OCI-LY1 (cell line): ENCODE measurements around the gene UIMC1.

ENCODE experiments used
- H2AFZ ChIP-seq: fragments of 200-600 bp; sonication (generic), shearing (Covaris generic); 2 replicates; pipeline ENCODE4 v1.6.0; 2014; ENCODE audit warnings: antibody characterized with exemption, mild to moderate bottlenecking, low read length
- H3F3A ChIP-seq: fragments of 200-600 bp; sonication (generic), shearing (Covaris generic); 2 replicates; pipeline ENCODE4 v1.6.0; 2014; ENCODE audit warnings: mild to moderate bottlenecking, antibody characterized with exemption, low read length, moderate library complexity; ENCODE audit not compliant: insufficient read depth
- H3K27ac ChIP-seq: fragments of 200-600 bp; sonication (generic); 2 replicates; pipeline ENCODE4 v1.5.1; 2014; ENCODE audit warnings: low read length, mixed run types, mild to moderate bottlenecking, low read depth; ENCODE audit not compliant: poor library complexity, severe bottlenecking
- H3K27me3 ChIP-seq: fragments of 200-600 bp; sonication (generic); 2 replicates; pipeline ENCODE4 v1.6.0; 2014; ENCODE audit warnings: antibody characterized with exemption, mild to moderate bottlenecking, low read length, moderate library complexity; ENCODE audit not compliant: insufficient read depth
- H3K36me3 ChIP-seq: fragments of 200-600 bp; sonication (generic); 2 replicates; pipeline ENCODE4 v1.6.1; 2014; ENCODE audit warnings: mild to moderate bottlenecking, antibody characterized with exemption, low read length, moderate library complexity, mixed read lengths; ENCODE audit not compliant: insufficient read depth
- H3K4me1 ChIP-seq: fragments of 200-600 bp; sonication (generic); 2 replicates; pipeline ENCODE4 v1.5.1; 2014; ENCODE audit warnings: mild to moderate bottlenecking, low read length, moderate library complexity; ENCODE audit not compliant: insufficient read depth, severe bottlenecking
- H3K4me2 ChIP-seq: fragments of 200-600 bp; sonication (generic), shearing (Covaris generic); 2 replicates; pipeline ENCODE4 v1.6.1; 2014; ENCODE audit warnings: low read length
- H3K4me3 ChIP-seq: fragments of 200-600 bp; sonication (generic); 2 replicates; pipeline ENCODE4 v1.5.1; 2014; ENCODE audit warnings: low read length, low read depth, mild to moderate bottlenecking, mixed read lengths; ENCODE audit not compliant: poor library complexity, severe bottlenecking
- H3K79me2 ChIP-seq: fragments of 200-600 bp; shearing (Covaris generic); 2 replicates; pipeline ENCODE4 v1.6.1; 2016; ENCODE audit warnings: mixed run types, low read length, mixed read lengths; ENCODE audit not compliant: insufficient read depth
- H3K9ac ChIP-seq: fragments of 200-600 bp; sonication (generic), shearing (Covaris generic); 2 replicates; pipeline ENCODE4 v1.6.1; 2014; ENCODE audit warnings: mild to moderate bottlenecking, low read length, mixed read lengths
- H3K9me2 ChIP-seq: fragments of 200-600 bp; sonication (generic), shearing (Covaris generic); 2 replicates; pipeline ENCODE4 v1.6.1; 2014; ENCODE audit warnings: low read depth, mild to moderate bottlenecking, low read length, mixed read lengths
- H3K9me3 ChIP-seq: fragments of 200-600 bp; shearing (Covaris generic); 2 replicates; pipeline ENCODE4 v1.6.1; 2014; ENCODE audit warnings: low read length, mixed read lengths
- H4K20me1 ChIP-seq: fragments of 200-600 bp; sonication (generic), shearing (Covaris generic); 2 replicates; pipeline ENCODE4 v1.6.0; 2016; ENCODE audit warnings: mild to moderate bottlenecking, low read length; ENCODE audit not compliant: insufficient read depth
- EZH2 ChIP-seq: fragments of 200-600 bp; sonication (generic), shearing (Covaris generic); IDR thresholded peaks from 2 replicates; pipeline ENCODE4 v1.8.0; 2017; ENCODE audit warnings: borderline replicate concordance, mixed run types, mild to moderate bottlenecking, antibody characterized with exemption, low read length, moderate library complexity, mixed read lengths
- TF ChIP-seq, protein P1 (sequence below): fragments of 200-600 bp; sonication (generic), shearing (Covaris generic); IDR thresholded peaks from 2 replicates; pipeline ENCODE4 v1.5.1; 2017; ENCODE audit warnings: mild to moderate bottlenecking, antibody characterized with exemption, low read length, moderate library complexity, mixed read lengths

UIMC1 gene

DNA sequence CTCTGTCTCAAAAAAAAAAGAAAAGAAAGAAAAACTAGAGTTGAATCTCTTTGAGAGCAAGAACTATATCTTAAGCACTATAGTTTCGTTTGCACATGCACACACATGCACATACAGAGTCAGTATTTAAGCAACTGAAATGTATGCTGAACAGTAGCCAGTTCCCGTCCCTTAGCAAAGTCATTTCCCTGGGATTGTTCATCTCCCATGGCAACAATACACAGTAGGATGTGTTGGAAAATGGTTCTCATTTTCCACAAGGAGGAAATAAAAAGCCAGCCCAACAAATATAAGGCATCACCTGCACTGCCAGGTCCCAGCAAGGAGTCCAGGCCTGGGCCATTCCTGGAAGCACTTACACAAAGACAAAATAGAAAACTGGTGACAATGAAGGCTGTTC, 11.8 kb upstream of the UIMC1 start:
- H3K9ac ChIP-seq = no peak overlapping the region
- no peak for TF ChIP-seq EZH2
- TF ChIP-seq, protein P1, sequence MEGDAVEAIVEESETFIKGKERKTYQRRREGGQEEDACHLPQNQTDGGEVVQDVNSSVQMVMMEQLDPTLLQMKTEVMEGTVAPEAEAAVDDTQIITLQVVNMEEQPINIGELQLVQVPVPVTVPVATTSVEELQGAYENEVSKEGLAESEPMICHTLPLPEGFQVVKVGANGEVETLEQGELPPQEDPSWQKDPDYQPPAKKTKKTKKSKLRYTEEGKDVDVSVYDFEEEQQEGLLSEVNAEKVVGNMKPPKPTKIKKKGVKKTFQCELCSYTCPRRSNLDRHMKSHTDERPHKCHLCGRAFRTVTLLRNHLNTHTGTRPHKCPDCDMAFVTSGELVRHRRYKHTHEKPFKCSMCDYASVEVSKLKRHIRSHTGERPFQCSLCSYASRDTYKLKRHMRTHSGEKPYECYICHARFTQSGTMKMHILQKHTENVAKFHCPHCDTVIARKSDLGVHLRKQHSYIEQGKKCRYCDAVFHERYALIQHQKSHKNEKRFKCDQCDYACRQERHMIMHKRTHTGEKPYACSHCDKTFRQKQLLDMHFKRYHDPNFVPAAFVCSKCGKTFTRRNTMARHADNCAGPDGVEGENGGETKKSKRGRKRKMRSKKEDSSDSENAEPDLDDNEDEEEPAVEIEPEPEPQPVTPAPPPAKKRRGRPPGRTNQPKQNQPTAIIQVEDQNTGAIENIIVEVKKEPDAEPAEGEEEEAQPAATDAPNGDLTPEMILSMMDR = no peak
- H3K4me1 ChIP-seq = peaks cover 16% of the 10 kb centered on the region
- no peaks in the 10 kb centered on the region for H3F3A ChIP-seq
- no peak overlapping the region for H3K4me3 ChIP-seq
- peaks cover 11% of the 10 kb centered on the region for H3K79me2 ChIP-seq
- H3K36me3 ChIP-seq = 0 out of 2 replicates have a peak, but pooled peaks cover 3% of the 10 kb centered on the region
- H3K9me3 ChIP-seq = no peaks in the 10 kb centered on the region
- no peaks in the 10 kb centered on the region for H3K9me2 ChIP-seq
- no peaks in the 10 kb centered on the region for H3K27me3 ChIP-seq
- no peak overlapping the region for H3K4me2 ChIP-seq
- no peak overlapping the region for H3K27ac ChIP-seq
- no peak overlapping the region for H2AFZ ChIP-seq
- H4K20me1 ChIP-seq = no peaks in the 10 kb centered on the region

DNA sequence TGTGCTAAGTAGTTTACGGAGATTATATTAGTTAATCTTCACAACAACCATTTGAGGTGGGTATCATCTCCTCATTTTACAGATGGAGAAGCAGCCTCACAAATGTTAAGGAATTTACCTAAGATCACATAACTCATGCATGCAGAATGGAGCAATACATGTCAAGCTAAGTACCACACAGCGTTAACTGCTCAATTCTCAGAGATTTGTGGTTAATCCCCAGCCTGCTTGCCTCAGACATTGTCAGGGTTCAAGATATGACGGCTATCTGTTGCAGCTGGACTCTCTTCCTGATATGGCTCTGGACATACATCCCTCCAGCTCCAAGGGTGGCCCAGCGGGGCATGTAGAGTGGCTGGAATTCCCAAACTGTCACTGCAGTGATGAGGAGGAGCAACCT, 8.6 kb upstream of the UIMC1 start:
- Histone ChIP-seq H3K9me2 (no peaks in the 10 kb centered on the region), H3F3A (no peaks in the 10 kb centered on the region), H3K79me2 (no peaks in the 10 kb centered on the region), H3K4me1 (no peaks in the 10 kb centered on the region), H3K4me2 (no peak overlapping the region), H4K20me1 (no peaks in the 10 kb centered on the region), H2AFZ (no peak overlapping the region), H3K36me3 (0 out of 2 replicates have a peak, but pooled peaks cover 3% of the 10 kb centered on the region), H3K9me3 (no peaks in the 10 kb centered on the region), H3K4me3 (no peak overlapping the region), H3K9ac (no peak overlapping the region), H3K27me3 (no peaks in the 10 kb centered on the region), H3K27ac (no peak overlapping the region)
- no peak for TF ChIP-seq EZH2
- TF ChIP-seq, protein P1 = no peak

DNA sequence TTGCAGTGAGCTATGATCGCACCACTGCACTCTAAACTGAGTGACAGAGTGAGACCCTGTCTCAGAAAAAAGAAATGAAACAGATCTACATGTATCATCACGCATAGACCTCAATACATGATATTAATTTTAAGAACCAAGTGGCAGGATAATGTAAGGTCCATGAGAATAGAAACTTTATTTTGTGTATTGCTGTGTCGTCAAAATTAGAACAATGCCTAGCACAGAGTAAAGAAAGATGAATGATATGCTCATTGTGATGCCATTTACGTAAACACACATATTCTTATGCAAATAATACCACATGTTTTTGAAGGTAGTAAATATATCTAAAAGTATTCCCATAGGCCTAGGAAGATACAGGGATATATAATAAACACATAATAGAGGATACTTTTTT, 3.6 kb upstream of the UIMC1 start:
- H3K4me2 ChIP-seq = no peak overlapping the region
- TF ChIP-seq EZH2 = no peak
- TF ChIP-seq, protein P1 = no peak
- no peak overlapping the region for H3K9ac ChIP-seq
- H2AFZ ChIP-seq = no peak overlapping the region
- peaks cover 10% of the 10 kb centered on the region for H3K4me1 ChIP-seq
- H3K9me3 ChIP-seq = no peaks in the 10 kb centered on the region
- no peaks in the 10 kb centered on the region for H4K20me1 ChIP-seq
- no peaks in the 10 kb centered on the region for H3F3A ChIP-seq
- H3K79me2 ChIP-seq = peaks cover 7% of the 10 kb centered on the region
- no peaks in the 10 kb centered on the region for H3K9me2 ChIP-seq
- no peak overlapping the region for H3K27ac ChIP-seq
- H3K27me3 ChIP-seq = no peaks in the 10 kb centered on the region
- no peak overlapping the region for H3K4me3 ChIP-seq
- H3K36me3 ChIP-seq = 0 out of 2 replicates have a peak, but pooled peaks cover 3% of the 10 kb centered on the region
